GM19468 (cell line): ENCODE data around the gene ZBTB22.
"Not testable (repeated sequence)": the region's sequence is repeated elsewhere in the genome, so short reads cannot be mapped to it uniquely, and the experiment has no call there.

Experiments
- ATAC-seq: cut with Tn5 transposase; IDR thresholded peaks from one replicate; pipeline ENCODE4 v1.9.1; 2021; ENCODE audit warnings: mild to moderate bottlenecking, moderate library complexity, moderate number of reproducible peaks; ENCODE audit not compliant: unreplicated experiment; ENCODE audit errors: extremely low read depth

Gene ZBTB22

GRCh38 chr6:33317669-33318425, at the start of gene ZBTB22:
TSS of gene ZBTB22 (minus strand) at chr6:33317744. CDS start at chr6:33316916, 828 bp downstream.
- ATAC-seq, result peak; percentile 27

- no peak for ATAC-seq
Observed at GRCh38 chr6:33367009-33367714, 49.6 kb upstream of the ZBTB22 start.

GRCh38 chr6:33365206-33365971, 47.8 kb upstream of the ZBTB22 start:
- ATAC-seq, result not testable (repeated sequence)

GRCh38 chr6:33364475-33365205, 47.1 kb upstream of the ZBTB22 start:
- ATAC-seq, result not testable (repeated sequence)

- ATAC-seq, result not testable (repeated sequence)
Observed at GRCh38 chr6:33363486-33363885, 45.9 kb upstream of the ZBTB22 start.

- no peak for ATAC-seq
Observed at GRCh38 chr6:33359331-33359730, 41.8 kb upstream of the ZBTB22 start.

GRCh38 chr6:33357160-33357871, 39.8 kb upstream of the ZBTB22 start:
- ATAC-seq, result not testable (repeated sequence)

GRCh38 chr6:33356295-33356694, 38.8 kb upstream of the ZBTB22 start:
- no peak for ATAC-seq

- not testable (repeated sequence) for ATAC-seq
Observed at GRCh38 chr6:33355860-33356259, 38.3 kb upstream of the ZBTB22 start.

- no peak for ATAC-seq
Observed at GRCh38 chr6:33347816-33348215, 30.3 kb upstream of the ZBTB22 start.

- ATAC-seq, result not testable (repeated sequence)
Observed at GRCh38 chr6:33346972-33347371, 29.4 kb upstream of the ZBTB22 start.

- no peak for ATAC-seq
Observed at GRCh38 chr6:33344701-33345697, 27.5 kb upstream of the ZBTB22 start.

GRCh38 chr6:33343953-33344611, 26.5 kb upstream of the ZBTB22 start:
- ATAC-seq, result no peak

GRCh38 chr6:33343606-33343952, 26.0 kb upstream of the ZBTB22 start:
- not testable (repeated sequence) for ATAC-seq

- ATAC-seq, result no peak
Observed at GRCh38 chr6:33339193-33339592, 21.6 kb upstream of the ZBTB22 start.

GRCh38 chr6:33336495-33336894, 19.0 kb upstream of the ZBTB22 start:
- no peak for ATAC-seq

GRCh38 chr6:33335916-33336315, 18.4 kb upstream of the ZBTB22 start:
- no peak for ATAC-seq

- no peak for ATAC-seq
Observed at GRCh38 chr6:33333666-33334065, 16.1 kb upstream of the ZBTB22 start.
